Endothelial cell of umbilical vein (primary cell): ENCODE results near the gene TTLL10.

ENCODE experiments used
- CTCF ChIP-seq, 2 donors: IDR thresholded peaks; 1 replicate in 1 of 2; 2 replicates in 1 of 2; pipeline ENCODE4 v1.5.1; 2011; ENCODE audit warnings: low read length in 2 of 2, mild to moderate bottlenecking in 2 of 2, moderate library complexity in 2 of 2, control low read depth in 1 of 2, inconsistent platforms in 1 of 2, low read depth in 1 of 2; ENCODE audit not compliant: insufficient read depth in 1 of 2; ENCODE audit errors: extremely low read depth in 1 of 2
- EZH2 ChIP-seq: IDR thresholded peaks from 2 replicates; pipeline ENCODE4 v1.6.1; 2012; ENCODE audit warnings: borderline replicate concordance, low read depth, mild to moderate bottlenecking, moderate library complexity, low read length, inconsistent platforms; ENCODE audit not compliant: severe bottlenecking
- GATA2 ChIP-seq: IDR thresholded peaks from 2 replicates; pipeline ENCODE4 v1.7.0; 2011; ENCODE audit warnings: low read depth, mild to moderate bottlenecking, moderate library complexity, mixed read lengths, low read length; ENCODE audit not compliant: insufficient read length, insufficient read depth
- JUN ChIP-seq: IDR thresholded peaks from 2 replicates; pipeline ENCODE4 v1.6.1; 2011; ENCODE audit warnings: borderline replicate concordance, low read depth; ENCODE audit not compliant: insufficient read length, insufficient read depth
- POLR2A ChIP-seq: IDR thresholded peaks from 2 replicates; pipeline ENCODE4 v1.6.1; 2012; ENCODE audit warnings: low read depth, mild to moderate bottlenecking, control low read depth, low read length
- POLR2AphosphoS5 ChIP-seq: IDR thresholded peaks from 2 replicates; pipeline ENCODE4 v1.6.1; 2012; ENCODE audit warnings: low read depth, mild to moderate bottlenecking, control low read depth, low read length, moderate library complexity; ENCODE audit not compliant: insufficient read depth
- TF ChIP-seq, protein P1 (sequence below): IDR thresholded peaks from 2 replicates; pipeline ENCODE4 v1.6.1; 2011; ENCODE audit not compliant: insufficient read depth, insufficient read length

DNA sequence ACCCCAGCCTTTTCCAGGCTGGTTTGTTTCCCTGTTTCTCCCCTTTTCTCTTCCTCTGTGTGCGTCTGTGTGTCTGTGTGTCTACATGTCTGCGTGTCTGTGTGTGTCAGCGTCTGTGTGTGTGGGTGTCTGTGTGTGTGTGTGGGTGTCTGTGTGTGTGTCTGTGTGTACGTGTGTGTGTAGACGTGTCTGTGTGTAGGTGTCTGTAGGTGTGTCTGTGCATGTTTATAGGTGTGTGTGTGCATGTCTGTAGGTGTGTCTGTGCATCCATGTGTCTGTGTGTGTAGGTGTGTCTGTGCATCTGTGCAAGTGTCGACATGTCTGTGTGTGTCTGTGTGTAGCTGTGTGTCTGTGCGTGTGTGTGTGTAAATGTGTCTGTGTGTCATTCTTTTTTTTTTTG is 3.3 kb downstream of the TTLL10 start:
- no peak for TF ChIP-seq POLR2A
- TF ChIP-seq CTCF (IDR thresholded peaks at IDR 0.05; ENCODE audit: extremely low read depth in 1 of 2, insufficient read depth in 1 of 2, low read depth in 1 of 2, low read length in 2 of 2) = no peak
- TF ChIP-seq JUN = no peak
- TF ChIP-seq EZH2 = no peak
- no peak for TF ChIP-seq GATA2
- TF ChIP-seq POLR2AphosphoS5 = no peak
- TF ChIP-seq, protein P1, sequence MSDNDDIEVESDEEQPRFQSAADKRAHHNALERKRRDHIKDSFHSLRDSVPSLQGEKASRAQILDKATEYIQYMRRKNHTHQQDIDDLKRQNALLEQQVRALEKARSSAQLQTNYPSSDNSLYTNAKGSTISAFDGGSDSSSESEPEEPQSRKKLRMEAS = no peak
